ENCODE results near the gene CMA1. TPM values are rescaled to one million over a fixed set of nuclear protein-coding genes. Genes with fewer than 3 reads are reported as not detected.

The CMA1 gene
- total RNA-seq, 1 experiment from 2014 or later, result not detected

- peaks cover 0 to 73% of the 10 kb centered on the region in 2 experiments; a peak in 2 of 5 replicates for H3K9me3 Mint-ChIP-seq
Observed at GRCh38 chr14:24506443-24506842, 1.6 kb downstream of the CMA1 start.

More at GRCh38 chr14:24506443-24506842, 1.6 kb downstream of the CMA1 start:
- Mint-ChIP-seq H3K36me3 (ENCODE audit: insufficient read depth in 1 of 3, low read depth in 3 of 3) (peaks cover 0 to 34% (median 0%) of the 10 kb centered on the region in 3 experiments; a peak in 2 of 7 replicates), H3K27ac (no peak overlapping the region), H3K4me3 (no peak overlapping the region; a peak in 1 of 5 replicates), H3K4me1 (no peaks in the 10 kb centered on the region), H3K27me3 (ENCODE audit: low read depth) (peaks cover 3% of the 10 kb centered on the region; the same call in 1 of the 2 replicates)
- H2BK5ac ChIP-seq (ENCODE audit: insufficient read length, low read length), result no peak overlapping the region
- no peaks in the 10 kb centered on the region for H3K9me3 ChIP-seq (ENCODE audit: control insufficient read depth, low read depth, low read length)
- H2BK120ac ChIP-seq (ENCODE audit: low read depth, low read length, poor library complexity, severe bottlenecking), result no peak overlapping the region
- H4K20me1 ChIP-seq (ENCODE audit: control insufficient read depth, insufficient read depth, insufficient read length), result no peaks in the 10 kb centered on the region
- H3K27ac ChIP-seq (ENCODE audit: insufficient read length, low read depth, low read length), result no peak overlapping the region
- H3K9ac ChIP-seq (ENCODE audit: extremely low read depth, insufficient read length, low read length), result no peak overlapping the region
- no peak overlapping the region for H3K56ac ChIP-seq (ENCODE audit: insufficient read length, low read depth, low read length)
- H3K14ac ChIP-seq (ENCODE audit: insufficient read depth, low read length), result no peak overlapping the region
- no peak for DNase-seq
- no peak overlapping the region for H2AFZ ChIP-seq (ENCODE audit: low read length)
- H2BK15ac ChIP-seq (ENCODE audit: low read depth, low read length), result no peak overlapping the region
- H2AK5ac ChIP-seq (ENCODE audit: insufficient read length, low read length), result no peak overlapping the region
- H2BK12ac ChIP-seq (ENCODE audit: insufficient read length, low read depth, low read length), result no peak overlapping the region
- TF ChIP-seq CTCF (conservative IDR thresholded peaks at IDR 0.05), result no peak
- no peak overlapping the region for H3K23ac ChIP-seq (ENCODE audit: insufficient read length, low read depth, low read length)
- no peaks in the 10 kb centered on the region for H3K79me1 ChIP-seq (ENCODE audit: insufficient read depth, low read depth, low read length, poor library complexity, severe bottlenecking)
- no peak overlapping the region for H4K8ac ChIP-seq (replicated peaks; ENCODE audit: insufficient read length, low read depth, low read length)
- H3K23me2 ChIP-seq (ENCODE audit: insufficient read length, low read depth, low read length, poor library complexity, severe bottlenecking), result no peaks in the 10 kb centered on the region
- H3K79me2 ChIP-seq (ENCODE audit: insufficient read depth, low read length), result no peaks in the 10 kb centered on the region
- no peaks in the 10 kb centered on the region for H3K27me3 ChIP-seq (ENCODE audit: insufficient read depth, low read length)
- H3T11ph ChIP-seq (ENCODE audit: low read length), result no peak overlapping the region
- no peak overlapping the region for H3K4ac ChIP-seq (ENCODE audit: low read depth, low read length)
- H3K4me1 ChIP-seq (ENCODE audit: insufficient read depth, low read length), result no peaks in the 10 kb centered on the region; the same call in 1 of the 2 replicates
- 100% methylated on average over 1 of the region's 6 CpGs for WGBS (ENCODE audit: extremely low coverage, insufficient read length, low lambda C conversion rate)
- H2BK20ac ChIP-seq (ENCODE audit: low read depth, low read length, poor library complexity, severe bottlenecking), result no peak overlapping the region
- H4K91ac ChIP-seq (ENCODE audit: insufficient read length, low read depth, low read length), result no peak overlapping the region
- H3K4me2 ChIP-seq (ENCODE audit: insufficient read depth, insufficient read length, low read length), result no peak overlapping the region
- H3K18ac ChIP-seq (ENCODE audit: insufficient read length, low read depth, low read length), result no peak overlapping the region
- no peak overlapping the region for H4K5ac ChIP-seq (ENCODE audit: insufficient read length, low read depth, low read length)

All from H9 (cell line).